Kidney epithelial cell (primary cell): ENCODE results near the gene THPO. TPM values are rescaled to one million over a fixed set of nuclear protein-coding genes. Genes with fewer than 3 reads are reported as not detected.

Experiments used
- DNase-seq: peaks from one replicate; pipeline ENCODE4 v3.0.0-alpha.2; 2010; ENCODE audit warnings: low read depth
- H3K27me3 ChIP-seq: 2 replicates; pipeline ENCODE4 v1.6.0; 2011; ENCODE audit warnings: low read length; ENCODE audit not compliant: control insufficient read depth, insufficient read depth
- H3K36me3 ChIP-seq: 2 replicates; pipeline ENCODE4 v1.5.1; 2011; ENCODE audit warnings: low read length; ENCODE audit not compliant: control insufficient read depth, insufficient read depth
- H3K4me3 ChIP-seq: 2 replicates; pipeline ENCODE4 v1.5.1; 2011; ENCODE audit warnings: low read depth, mild to moderate bottlenecking, control low read depth, low read length
- total RNA-seq: library from RNA; depleted of rRNA; stranded (reverse); fragments of >200 nt; gene quantifications from 2 replicates; pipeline ENCODE4 v1.2.3, GENCODE V29; 2015
- TF ChIP-seq, protein P1 (sequence below): IDR thresholded peaks from 2 replicates; pipeline ENCODE4 v1.5.1; 2011; ENCODE audit warnings: mild to moderate bottlenecking, moderate library complexity, low read length, control low read depth, inconsistent platforms; ENCODE audit not compliant: insufficient read depth, poor library complexity, severe bottlenecking

Gene THPO
- total RNA-seq, 1 donor from 2014 or later: 0.25 TPM

DNA sequence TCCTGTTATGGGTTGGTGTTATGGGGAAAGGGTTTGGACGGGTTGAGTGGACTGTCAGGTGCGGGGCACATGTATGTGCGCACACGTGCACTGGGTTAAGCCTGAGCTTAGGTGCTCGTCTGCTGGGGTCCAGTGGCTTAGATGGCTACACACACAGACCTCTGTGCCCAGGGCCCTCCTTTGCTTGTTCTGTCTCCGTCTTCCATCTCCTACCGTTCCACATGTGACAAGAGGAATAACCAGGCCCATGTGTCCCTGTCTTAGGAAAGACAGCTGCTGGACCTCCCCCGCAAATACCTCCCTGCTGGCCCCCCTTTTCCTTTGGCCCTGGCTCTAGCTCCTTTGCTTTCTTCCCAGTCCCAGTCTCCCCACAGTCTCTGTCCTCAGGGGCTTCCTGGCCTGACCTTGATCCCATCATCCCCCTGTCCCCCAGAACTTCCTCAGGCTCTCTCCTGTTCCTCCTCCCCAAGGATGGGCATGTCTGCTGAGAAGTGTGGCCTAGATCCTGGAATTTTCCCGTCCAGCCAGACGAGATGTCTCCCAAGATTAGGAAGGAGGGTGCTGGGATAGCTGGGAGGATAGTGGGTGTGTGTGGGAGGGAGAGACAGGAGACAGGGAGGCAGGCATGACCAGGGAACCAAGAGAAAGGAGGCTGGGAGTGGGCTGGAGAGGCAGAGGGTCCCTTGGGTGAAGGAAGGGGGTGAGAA lies 797 bp upstream of the THPO start:
- no peaks in the 10 kb centered on the region for H3K36me3 ChIP-seq
- H3K27me3 ChIP-seq: peaks cover 67% of the 10 kb centered on the region

DNA sequence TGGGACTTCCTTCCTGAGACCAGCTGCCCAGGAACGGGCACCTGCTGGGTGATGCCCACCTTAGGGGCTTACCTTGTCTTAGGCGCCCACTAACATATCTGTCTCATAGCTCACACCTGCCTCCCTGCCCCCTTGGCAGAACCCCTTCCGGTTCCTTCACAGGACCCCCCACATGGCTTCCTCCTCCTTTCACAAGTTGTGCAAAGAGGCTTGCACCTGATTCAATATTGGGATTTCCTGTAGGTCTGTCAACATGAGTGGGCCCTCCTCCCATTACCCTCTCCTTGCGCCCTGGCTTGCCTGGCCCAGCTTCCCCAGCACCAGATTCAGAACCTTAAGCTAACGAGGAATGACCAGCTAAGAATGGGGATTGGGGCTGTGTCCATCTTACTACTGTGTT lies 633 bp downstream of the THPO start:
- no peak overlapping the region for H3K4me3 ChIP-seq
- TF ChIP-seq, protein P1, sequence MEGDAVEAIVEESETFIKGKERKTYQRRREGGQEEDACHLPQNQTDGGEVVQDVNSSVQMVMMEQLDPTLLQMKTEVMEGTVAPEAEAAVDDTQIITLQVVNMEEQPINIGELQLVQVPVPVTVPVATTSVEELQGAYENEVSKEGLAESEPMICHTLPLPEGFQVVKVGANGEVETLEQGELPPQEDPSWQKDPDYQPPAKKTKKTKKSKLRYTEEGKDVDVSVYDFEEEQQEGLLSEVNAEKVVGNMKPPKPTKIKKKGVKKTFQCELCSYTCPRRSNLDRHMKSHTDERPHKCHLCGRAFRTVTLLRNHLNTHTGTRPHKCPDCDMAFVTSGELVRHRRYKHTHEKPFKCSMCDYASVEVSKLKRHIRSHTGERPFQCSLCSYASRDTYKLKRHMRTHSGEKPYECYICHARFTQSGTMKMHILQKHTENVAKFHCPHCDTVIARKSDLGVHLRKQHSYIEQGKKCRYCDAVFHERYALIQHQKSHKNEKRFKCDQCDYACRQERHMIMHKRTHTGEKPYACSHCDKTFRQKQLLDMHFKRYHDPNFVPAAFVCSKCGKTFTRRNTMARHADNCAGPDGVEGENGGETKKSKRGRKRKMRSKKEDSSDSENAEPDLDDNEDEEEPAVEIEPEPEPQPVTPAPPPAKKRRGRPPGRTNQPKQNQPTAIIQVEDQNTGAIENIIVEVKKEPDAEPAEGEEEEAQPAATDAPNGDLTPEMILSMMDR: no peak
- H3K27me3 ChIP-seq: peaks cover 63% of the 10 kb centered on the region
- no peak for DNase-seq
- H3K36me3 ChIP-seq: no peaks in the 10 kb centered on the region

More for the DNA sequence above, 797 bp upstream of the THPO start:
- no peak overlapping the region for H3K4me3 ChIP-seq
- TF ChIP-seq, protein P1: no peak
- no peak for DNase-seq

DNA sequence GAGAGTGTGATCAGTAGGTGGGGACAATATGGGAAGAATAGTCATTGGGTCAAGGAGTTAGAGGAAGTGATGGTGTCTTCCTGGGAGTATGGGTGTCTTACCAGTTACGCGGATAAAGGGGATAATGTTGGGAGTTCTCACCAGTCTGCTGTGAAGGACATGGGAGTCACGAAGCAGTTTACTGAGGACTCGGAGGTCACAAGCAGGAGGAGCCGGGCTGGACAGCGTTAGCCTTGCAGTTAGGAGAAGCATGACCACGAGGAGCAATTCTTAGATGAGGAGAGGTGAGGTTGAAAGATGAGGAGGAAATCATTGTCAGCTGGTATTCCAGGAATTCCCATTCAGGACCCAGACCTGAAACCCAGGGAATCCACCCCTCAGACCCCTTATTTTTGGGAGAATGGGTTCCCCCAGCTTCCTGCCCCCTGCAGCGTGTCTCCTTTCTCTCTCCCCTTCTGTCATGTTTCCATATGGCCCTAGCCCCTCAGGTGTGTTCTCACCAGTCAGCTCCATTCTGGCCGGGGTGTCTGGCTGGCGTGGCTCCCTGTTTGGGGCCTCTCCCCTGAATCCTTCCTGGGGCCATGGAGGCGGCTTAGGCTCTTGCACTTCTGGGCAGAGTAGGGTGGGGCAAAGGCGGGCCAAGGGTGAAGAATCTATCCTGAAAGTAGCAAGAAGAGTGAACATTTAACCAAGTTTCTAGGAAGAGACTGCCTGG lies 2.1 kb downstream of the THPO start:
- Histone ChIP-seq H3K4me3 (no peak overlapping the region), H3K36me3 (no peaks in the 10 kb centered on the region), H3K27me3 (peaks cover 48% of the 10 kb centered on the region)
- TF ChIP-seq, protein P1: no peak
- DNase-seq: no peak

DNA sequence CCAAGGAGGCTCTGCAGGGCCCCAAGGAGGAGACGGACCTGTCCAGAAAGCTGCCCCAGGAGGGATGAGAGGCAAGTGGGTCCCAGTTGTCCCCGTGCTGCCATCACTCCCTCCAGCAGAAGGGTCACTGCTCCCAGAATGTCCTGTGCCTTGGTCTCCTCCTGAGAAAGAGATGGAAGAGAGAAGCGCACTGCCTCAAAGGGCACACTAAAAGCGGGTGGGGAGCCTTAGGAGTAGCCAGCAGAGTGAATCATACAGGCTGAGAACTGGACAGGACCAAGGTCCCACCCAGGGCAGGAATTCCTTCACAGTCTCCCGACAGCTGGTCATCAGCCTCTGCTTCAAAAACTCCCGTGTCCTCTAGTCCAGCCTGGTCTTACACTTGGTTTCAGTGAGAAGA lies 4.6 kb downstream of the THPO start:
- TF ChIP-seq, protein P1: no peak
- DNase-seq: no peak
- Histone ChIP-seq H3K27me3 (peaks cover 31% of the 10 kb centered on the region), H3K36me3 (peaks cover 3% of the 10 kb centered on the region), H3K4me3 (no peak overlapping the region)

DNA sequence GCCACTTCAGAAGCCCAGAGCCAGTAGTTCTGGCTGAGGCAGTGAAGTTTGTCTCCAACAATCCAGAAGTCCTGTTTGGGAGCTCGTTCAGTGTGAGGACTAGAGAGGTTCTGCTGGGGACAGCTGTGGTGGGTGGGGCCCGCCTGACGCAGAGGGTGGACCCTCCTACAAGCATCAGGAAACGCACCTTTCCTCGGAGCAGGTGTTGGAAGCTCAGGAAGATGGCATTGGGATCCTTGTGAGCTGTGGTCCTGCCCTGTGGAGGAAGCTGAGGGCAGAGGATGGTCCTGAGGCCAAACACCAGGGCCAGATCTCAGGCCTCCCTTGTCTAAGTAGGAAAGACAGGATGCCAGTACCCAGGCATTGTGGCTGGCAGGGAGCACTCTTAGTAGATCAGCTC lies 5.1 kb downstream of the THPO start:
- Histone ChIP-seq H3K27me3 (peaks cover 27% of the 10 kb centered on the region), H3K36me3 (peaks cover 5% of the 10 kb centered on the region), H3K4me3 (no peak overlapping the region)
- no peak for DNase-seq
- TF ChIP-seq, protein P1: no peak
